Measurements from ENCODE around the gene ADAM12. TPM values are rescaled to one million over a fixed set of nuclear protein-coding genes. Genes with fewer than 3 reads are reported as not detected.

ADAM12 gene
- total and polyA plus RNA-seq, 9 of the 15 experiments (the other 6 are each of a cell fraction or from before 2014, with no cell fraction given), result not detected

DNA sequence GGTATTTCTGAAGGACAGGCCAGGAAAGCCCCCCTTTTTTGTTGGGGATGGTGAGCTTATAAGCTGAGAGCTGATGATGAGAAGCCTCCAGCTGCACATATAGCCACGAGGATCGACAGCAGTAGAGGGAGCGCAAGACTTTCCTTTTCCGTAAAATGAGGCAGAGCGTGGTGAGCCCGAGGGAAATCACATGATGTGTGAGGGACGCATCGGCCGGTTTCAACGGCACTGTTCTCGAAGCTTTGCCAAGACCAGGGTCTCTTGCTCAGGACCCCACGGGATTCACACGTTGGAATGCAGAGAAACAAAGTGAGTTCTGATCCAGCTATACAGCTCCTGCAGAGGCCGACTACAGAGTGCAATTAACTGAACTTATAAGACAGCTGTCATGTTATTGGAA is 55.7 kb downstream of the ADAM12 start (continued):
- TF ChIP-seq, protein P1, sequence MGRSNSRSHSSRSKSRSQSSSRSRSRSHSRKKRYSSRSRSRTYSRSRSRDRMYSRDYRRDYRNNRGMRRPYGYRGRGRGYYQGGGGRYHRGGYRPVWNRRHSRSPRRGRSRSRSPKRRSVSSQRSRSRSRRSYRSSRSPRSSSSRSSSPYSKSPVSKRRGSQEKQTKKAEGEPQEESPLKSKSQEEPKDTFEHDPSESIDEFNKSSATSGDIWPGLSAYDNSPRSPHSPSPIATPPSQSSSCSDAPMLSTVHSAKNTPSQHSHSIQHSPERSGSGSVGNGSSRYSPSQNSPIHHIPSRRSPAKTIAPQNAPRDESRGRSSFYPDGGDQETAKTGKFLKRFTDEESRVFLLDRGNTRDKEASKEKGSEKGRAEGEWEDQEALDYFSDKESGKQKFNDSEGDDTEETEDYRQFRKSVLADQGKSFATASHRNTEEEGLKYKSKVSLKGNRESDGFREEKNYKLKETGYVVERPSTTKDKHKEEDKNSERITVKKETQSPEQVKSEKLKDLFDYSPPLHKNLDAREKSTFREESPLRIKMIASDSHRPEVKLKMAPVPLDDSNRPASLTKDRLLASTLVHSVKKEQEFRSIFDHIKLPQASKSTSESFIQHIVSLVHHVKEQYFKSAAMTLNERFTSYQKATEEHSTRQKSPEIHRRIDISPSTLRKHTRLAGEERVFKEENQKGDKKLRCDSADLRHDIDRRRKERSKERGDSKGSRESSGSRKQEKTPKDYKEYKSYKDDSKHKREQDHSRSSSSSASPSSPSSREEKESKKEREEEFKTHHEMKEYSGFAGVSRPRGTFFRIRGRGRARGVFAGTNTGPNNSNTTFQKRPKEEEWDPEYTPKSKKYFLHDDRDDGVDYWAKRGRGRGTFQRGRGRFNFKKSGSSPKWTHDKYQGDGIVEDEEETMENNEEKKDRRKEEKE (IDR thresholded peaks at IDR 0.05; ENCODE audit: borderline replicate concordance in 1 of 2, control insufficient read depth in 1 of 2, low read depth in 2 of 2, low read length in 1 of 2), result no peak
- TF ChIP-seq, protein P2, sequence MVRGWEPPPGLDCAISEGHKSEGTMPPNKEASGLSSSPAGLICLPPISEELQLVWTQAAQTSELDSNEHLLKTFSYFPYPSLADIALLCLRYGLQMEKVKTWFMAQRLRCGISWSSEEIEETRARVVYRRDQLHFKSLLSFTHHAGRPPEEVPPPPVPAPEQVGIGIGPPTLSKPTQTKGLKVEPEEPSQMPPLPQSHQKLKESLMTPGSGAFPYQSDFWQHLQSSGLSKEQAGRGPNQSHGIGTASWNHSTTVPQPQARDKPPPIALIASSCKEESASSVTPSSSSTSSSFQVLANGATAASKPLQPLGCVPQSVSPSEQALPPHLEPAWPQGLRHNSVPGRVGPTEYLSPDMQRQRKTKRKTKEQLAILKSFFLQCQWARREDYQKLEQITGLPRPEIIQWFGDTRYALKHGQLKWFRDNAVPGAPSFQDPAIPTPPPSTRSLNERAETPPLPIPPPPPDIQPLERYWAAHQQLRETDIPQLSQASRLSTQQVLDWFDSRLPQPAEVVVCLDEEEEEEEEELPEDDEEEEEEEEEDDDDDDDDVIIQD (CRISPR knock-in tag; IDR thresholded peaks at IDR 0.05), result no peak
- TF ChIP-seq, protein P3, sequence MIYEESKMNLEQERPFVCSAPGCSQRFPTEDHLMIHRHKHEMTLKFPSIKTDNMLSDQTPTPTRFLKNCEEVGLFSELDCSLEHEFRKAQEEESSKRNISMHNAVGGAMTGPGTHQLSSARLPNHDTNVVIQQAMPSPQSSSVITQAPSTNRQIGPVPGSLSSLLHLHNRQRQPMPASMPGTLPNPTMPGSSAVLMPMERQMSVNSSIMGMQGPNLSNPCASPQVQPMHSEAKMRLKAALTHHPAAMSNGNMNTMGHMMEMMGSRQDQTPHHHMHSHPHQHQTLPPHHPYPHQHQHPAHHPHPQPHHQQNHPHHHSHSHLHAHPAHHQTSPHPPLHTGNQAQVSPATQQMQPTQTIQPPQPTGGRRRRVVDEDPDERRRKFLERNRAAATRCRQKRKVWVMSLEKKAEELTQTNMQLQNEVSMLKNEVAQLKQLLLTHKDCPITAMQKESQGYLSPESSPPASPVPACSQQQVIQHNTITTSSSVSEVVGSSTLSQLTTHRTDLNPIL (CRISPR knock-in tag; IDR thresholded peaks at IDR 0.05), result no peak

DNA sequence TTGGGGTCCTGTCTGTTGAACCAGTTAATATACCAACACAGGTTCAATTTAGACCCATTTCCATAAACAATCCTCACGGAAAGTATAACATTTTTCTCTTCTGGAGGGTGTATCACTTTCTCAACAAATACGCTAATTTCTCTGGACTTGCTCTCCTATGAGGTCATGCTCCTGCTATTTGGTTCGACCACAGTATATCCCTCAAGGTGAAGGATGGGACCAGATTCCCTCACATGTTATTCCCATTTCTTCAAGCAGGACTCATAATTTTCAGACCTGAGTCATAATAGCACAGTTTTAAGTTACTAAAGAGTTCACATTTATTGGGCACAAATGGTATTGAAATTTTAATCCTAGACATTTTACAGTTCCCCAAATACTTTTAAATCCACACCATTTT is 57.2 kb downstream of the ADAM12 start:
- no peak for FAIRE-seq
- POLR2A ChIA-PET, result interaction anchor here (0.7 kb wide), 1 partner anchor 60 kb away, joined by 3 read pairs; no protein-coding TSS in a partner anchor
- Histone ChIP-seq H3K4me1 (replicated peaks in 1 of 2; ENCODE audit: control insufficient read depth in 2 of 2, insufficient read depth in 2 of 2, low read length in 2 of 2) (no peaks in the 10 kb centered on the region), H3K4me3 (no peak overlapping the region), H3K9me3 (replicated peaks; ENCODE audit: control insufficient read depth, insufficient read depth, low read depth, low read length) (no peaks in the 10 kb centered on the region), H3K27me3 (ENCODE audit: control insufficient read depth in 2 of 2, insufficient read depth in 2 of 2, low read length in 2 of 2) (peaks cover 0 to 8% of the 10 kb centered on the region in 2 experiments; a peak in 2 of 5 replicates), H3K27ac (ENCODE audit: extremely low read depth, low read depth, low read length) (no peak overlapping the region), H3K4me2 (ENCODE audit: insufficient read depth, low read length) (no peak overlapping the region), H2AFZ (ENCODE audit: low read depth, low read length) (no peak overlapping the region), H3K79me2 (ENCODE audit: control insufficient read depth, insufficient read depth, low read length) (no peaks in the 10 kb centered on the region), H3K36me3 (ENCODE audit: control insufficient read depth, insufficient read depth, low read length) (no peaks in the 10 kb centered on the region), H4K20me1 (replicated peaks; ENCODE audit: control insufficient read depth, insufficient read depth, low read length) (no peaks in the 10 kb centered on the region), H3K9me1 (ENCODE audit: control insufficient read depth, insufficient read depth, low read length) (no peaks in the 10 kb centered on the region), H3K9ac (ENCODE audit: insufficient read depth in 1 of 2, low read depth in 2 of 2, low read length in 2 of 2) (no peak overlapping the region)
- no peak for DNase-seq (ENCODE audit: extremely low read depth in 1 of 4, low spot score in 3 of 4)
- BruUV-seq (replicated peaks), result no TSS peak
- in situ Hi-C loops (cut with MboI) (no loop called here), intact Hi-C loops (cut with micrococcal nuclease) (no loop called here)
- no peak for ATAC-seq
- CTCF ChIA-PET (ENCODE audit: low intra/inter-chr PET ratio), result no interaction called here
- WGBS (ENCODE audit: insufficient coverage, low coverage, missing lambda C conversion rate), result 0% methylated on average over 3 of the region's 3 CpGs
- TF ChIP-seq GTF2F1 (IDR thresholded peaks at IDR 0.05; ENCODE audit: low read depth, low read length) (no peak), MBD2 (IDR thresholded peaks at IDR 0.05; ENCODE audit: borderline replicate concordance, low read depth) (no peak), TFAM (CRISPR knock-in tag; conservative IDR thresholded peaks at IDR 0.05) (no peak), TRIM28 (IDR thresholded peaks at IDR 0.05) (no peak), PCBP1 (IDR thresholded peaks at IDR 0.05; ENCODE audit: low read depth, low read length, poor library complexity, severe bottlenecking) (no peak), KLF10 (CRISPR knock-in tag; IDR thresholded peaks at IDR 0.05) (no peak), ELF4 (CRISPR knock-in tag; IDR thresholded peaks at IDR 0.05) (no peak)
- TF ChIP-seq, protein P4, sequence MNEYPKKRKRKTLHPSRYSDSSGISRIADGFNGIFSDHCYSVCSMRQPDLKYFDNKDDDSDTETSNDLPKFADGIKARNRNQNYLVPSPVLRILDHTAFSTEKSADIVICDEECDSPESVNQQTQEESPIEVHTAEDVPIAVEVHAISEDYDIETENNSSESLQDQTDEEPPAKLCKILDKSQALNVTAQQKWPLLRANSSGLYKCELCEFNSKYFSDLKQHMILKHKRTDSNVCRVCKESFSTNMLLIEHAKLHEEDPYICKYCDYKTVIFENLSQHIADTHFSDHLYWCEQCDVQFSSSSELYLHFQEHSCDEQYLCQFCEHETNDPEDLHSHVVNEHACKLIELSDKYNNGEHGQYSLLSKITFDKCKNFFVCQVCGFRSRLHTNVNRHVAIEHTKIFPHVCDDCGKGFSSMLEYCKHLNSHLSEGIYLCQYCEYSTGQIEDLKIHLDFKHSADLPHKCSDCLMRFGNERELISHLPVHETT (CRISPR knock-in tag; conservative IDR thresholded peaks at IDR 0.05 in 1 of 2, IDR thresholded peaks at IDR 0.05 in 1 of 2), result no peak

Measured in K562 (cell line).